ENCODE results near the gene ABCA7. TPM values are rescaled to one million over a fixed set of nuclear protein-coding genes. Genes with fewer than 3 reads are reported as not detected.

Gene ABCA7
- total and polyA plus RNA-seq, 2 of the 13 experiments (the other 11 are each of a cell fraction or from before 2014, with no cell fraction given), result 4.4 to 32.4 TPM

DNA sequence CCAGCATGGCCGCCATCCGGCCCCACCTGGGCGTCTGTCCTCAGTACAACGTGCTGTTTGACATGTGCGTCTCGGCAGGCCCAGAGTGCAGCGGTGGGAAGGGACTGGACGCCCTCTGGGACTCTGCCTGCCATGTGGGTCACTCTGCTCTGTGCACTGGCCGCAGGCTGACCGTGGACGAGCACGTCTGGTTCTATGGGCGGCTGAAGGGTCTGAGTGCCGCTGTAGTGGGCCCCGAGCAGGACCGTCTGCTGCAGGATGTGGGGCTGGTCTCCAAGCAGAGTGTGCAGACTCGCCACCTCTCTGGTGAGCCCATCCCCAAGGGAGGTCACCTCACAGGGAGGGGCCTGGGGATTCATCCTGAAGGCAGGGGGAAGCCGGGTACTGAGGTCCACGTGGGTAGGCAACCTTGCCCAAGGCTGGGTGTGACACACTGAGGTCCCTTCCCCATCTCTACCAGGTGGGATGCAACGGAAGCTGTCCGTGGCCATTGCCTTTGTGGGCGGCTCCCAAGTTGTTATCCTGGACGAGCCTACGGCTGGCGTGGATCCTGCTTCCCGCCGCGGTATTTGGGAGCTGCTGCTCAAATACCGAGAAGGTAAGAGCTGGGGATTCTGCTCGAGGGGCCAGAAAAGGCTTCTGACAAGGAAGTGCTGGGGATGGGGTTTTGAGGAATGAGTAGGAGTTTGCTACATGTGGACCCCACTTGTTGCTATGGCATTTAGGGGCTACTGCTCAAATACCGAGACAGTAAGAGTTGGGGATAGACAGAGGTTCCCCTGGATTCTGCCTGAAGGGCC is 11.3 kb downstream of the ABCA7 start (continued):
- TF ChIP-seq, protein P1, sequence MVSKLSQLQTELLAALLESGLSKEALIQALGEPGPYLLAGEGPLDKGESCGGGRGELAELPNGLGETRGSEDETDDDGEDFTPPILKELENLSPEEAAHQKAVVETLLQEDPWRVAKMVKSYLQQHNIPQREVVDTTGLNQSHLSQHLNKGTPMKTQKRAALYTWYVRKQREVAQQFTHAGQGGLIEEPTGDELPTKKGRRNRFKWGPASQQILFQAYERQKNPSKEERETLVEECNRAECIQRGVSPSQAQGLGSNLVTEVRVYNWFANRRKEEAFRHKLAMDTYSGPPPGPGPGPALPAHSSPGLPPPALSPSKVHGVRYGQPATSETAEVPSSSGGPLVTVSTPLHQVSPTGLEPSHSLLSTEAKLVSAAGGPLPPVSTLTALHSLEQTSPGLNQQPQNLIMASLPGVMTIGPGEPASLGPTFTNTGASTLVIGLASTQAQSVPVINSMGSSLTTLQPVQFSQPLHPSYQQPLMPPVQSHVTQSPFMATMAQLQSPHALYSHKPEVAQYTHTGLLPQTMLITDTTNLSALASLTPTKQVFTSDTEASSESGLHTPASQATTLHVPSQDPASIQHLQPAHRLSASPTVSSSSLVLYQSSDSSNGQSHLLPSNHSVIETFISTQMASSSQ (IDR thresholded peaks at IDR 0.05; ENCODE audit: low read depth), result no peak
- TF ChIP-seq, protein P1 (CRISPR knock-in tag; IDR thresholded peaks at IDR 0.05; ENCODE audit: borderline replicate concordance), result peak; percentile 32; the same call in 1 of the 2 replicates
- TF ChIP-seq ZNF331 (CRISPR knock-in tag; IDR thresholded peaks at IDR 0.05), result 0 out of 2 replicates have a peak, but pooled peaks have one; percentile 53
- TF ChIP-seq SALL2 (CRISPR knock-in tag; IDR thresholded peaks at IDR 0.05), result no peak; the same call in 1 of the 2 replicates
- no peak for TF ChIP-seq RFX1 (IDR thresholded peaks at IDR 0.05)
- TF ChIP-seq ZNF883 (CRISPR knock-in tag; IDR thresholded peaks at IDR 0.05; ENCODE audit: not compliant biosample characterization), result peak; percentile 60
- TF ChIP-seq ZFP37 (CRISPR knock-in tag; IDR thresholded peaks at IDR 0.05; ENCODE audit: borderline replicate concordance), result peak; percentile 95
- TF ChIP-seq, protein P2, sequence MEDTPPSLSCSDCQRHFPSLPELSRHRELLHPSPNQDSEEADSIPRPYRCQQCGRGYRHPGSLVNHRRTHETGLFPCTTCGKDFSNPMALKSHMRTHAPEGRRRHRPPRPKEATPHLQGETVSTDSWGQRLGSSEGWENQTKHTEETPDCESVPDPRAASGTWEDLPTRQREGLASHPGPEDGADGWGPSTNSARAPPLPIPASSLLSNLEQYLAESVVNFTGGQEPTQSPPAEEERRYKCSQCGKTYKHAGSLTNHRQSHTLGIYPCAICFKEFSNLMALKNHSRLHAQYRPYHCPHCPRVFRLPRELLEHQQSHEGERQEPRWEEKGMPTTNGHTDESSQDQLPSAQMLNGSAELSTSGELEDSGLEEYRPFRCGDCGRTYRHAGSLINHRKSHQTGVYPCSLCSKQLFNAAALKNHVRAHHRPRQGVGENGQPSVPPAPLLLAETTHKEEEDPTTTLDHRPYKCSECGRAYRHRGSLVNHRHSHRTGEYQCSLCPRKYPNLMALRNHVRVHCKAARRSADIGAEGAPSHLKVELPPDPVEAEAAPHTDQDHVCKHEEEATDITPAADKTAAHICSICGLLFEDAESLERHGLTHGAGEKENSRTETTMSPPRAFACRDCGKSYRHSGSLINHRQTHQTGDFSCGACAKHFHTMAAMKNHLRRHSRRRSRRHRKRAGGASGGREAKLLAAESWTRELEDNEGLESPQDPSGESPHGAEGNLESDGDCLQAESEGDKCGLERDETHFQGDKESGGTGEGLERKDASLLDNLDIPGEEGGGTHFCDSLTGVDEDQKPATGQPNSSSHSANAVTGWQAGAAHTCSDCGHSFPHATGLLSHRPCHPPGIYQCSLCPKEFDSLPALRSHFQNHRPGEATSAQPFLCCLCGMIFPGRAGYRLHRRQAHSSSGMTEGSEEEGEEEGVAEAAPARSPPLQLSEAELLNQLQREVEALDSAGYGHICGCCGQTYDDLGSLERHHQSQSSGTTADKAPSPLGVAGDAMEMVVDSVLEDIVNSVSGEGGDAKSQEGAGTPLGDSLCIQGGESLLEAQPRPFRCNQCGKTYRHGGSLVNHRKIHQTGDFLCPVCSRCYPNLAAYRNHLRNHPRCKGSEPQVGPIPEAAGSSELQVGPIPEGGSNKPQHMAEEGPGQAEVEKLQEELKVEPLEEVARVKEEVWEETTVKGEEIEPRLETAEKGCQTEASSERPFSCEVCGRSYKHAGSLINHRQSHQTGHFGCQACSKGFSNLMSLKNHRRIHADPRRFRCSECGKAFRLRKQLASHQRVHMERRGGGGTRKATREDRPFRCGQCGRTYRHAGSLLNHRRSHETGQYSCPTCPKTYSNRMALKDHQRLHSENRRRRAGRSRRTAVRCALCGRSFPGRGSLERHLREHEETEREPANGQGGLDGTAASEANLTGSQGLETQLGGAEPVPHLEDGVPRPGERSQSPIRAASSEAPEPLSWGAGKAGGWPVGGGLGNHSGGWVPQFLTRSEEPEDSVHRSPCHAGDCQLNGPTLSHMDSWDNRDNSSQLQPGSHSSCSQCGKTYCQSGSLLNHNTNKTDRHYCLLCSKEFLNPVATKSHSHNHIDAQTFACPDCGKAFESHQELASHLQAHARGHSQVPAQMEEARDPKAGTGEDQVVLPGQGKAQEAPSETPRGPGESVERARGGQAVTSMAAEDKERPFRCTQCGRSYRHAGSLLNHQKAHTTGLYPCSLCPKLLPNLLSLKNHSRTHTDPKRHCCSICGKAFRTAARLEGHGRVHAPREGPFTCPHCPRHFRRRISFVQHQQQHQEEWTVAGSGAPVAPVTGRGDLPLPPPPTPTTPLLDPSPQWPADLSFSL (CRISPR knock-in tag; IDR thresholded peaks at IDR 0.05), result peak; percentile 60; the same call in 1 of the 2 replicates
- TF ChIP-seq, protein P3, sequence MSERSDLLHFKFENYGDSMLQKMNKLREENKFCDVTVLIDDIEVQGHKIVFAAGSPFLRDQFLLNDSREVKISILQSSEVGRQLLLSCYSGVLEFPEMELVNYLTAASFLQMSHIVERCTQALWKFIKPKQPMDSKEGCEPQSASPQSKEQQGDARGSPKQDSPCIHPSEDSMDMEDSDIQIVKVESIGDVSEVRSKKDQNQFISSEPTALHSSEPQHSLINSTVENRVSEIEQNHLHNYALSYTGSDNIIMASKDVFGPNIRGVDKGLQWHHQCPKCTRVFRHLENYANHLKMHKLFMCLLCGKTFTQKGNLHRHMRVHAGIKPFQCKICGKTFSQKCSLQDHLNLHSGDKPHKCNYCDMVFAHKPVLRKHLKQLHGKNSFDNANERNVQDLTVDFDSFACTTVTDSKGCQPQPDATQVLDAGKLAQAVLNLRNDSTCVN (CRISPR knock-in tag; IDR thresholded peaks at IDR 0.05; ENCODE audit: borderline replicate concordance), result peak; percentile 73; the same call in 1 of the 2 replicates
- TF ChIP-seq, protein P4, sequence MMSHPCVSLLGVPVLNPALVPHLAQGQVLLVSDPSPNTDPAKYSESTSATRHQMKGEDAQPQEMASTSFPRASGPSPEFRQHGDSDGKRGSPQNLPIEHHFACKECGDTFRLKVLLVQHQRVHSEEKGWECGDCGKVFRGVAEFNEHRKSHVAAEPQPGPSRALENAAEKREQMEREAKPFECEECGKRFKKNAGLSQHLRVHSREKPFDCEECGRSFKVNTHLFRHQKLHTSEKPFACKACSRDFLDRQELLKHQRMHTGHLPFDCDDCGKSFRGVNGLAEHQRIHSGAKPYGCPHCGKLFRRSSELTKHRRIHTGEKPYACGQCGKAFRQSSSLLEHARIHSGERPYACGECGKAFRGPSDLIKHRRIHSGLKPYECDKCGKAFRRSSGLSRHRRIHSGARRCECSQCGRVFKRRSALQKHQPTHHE (CRISPR knock-in tag; IDR thresholded peaks at IDR 0.05; ENCODE audit: borderline replicate concordance), result no peak
- peak; percentile 80; the same call in 1 of the 2 replicates for TF ChIP-seq ZBTB20 (CRISPR knock-in tag; IDR thresholded peaks at IDR 0.05; ENCODE audit: borderline replicate concordance, low read depth)
- peak; percentile 88 for TF ChIP-seq SAP130 (CRISPR knock-in tag; IDR thresholded peaks at IDR 0.05; ENCODE audit: low read depth)
- TF ChIP-seq ZFX (CRISPR knock-in tag; IDR thresholded peaks at IDR 0.05; ENCODE audit: low read depth), result peak; percentile 92
- TF ChIP-seq ZSCAN31 (CRISPR knock-in tag; IDR thresholded peaks at IDR 0.05; ENCODE audit: low read depth), result no peak
- no peak for TF ChIP-seq ZNF577 (CRISPR knock-in tag; IDR thresholded peaks at IDR 0.05; ENCODE audit: borderline replicate concordance, low read depth)

Data from HepG2 (cell line).